A549 treated with AZD9567 at 1 μM for 4 hours (cell line): ENCODE results near the gene TAS2R3. TPM values are rescaled to one million over a fixed set of nuclear protein-coding genes. Genes with fewer than 3 reads are reported as not detected.

Experiments used
- total RNA-seq: library from RNA; stranded (reverse); fragments of 200-300 nt; extraction: Qiagen RNA extraction; gene quantifications from 5 replicates; pipeline ENCODE4 v1.2.3, GENCODE V29; 2022; ENCODE audit not compliant: insufficient read depth

TAS2R3 gene
- not detected in 5 replicates for total RNA-seq

GRCh38 chr7:141763797-141764196 lies at the start of gene TAS2R3:
TSS of gene TAS2R3 (plus strand) at chr7:141764097. CDS start at chr7:141764159, 62 bp downstream.

GRCh38 chr7:141737836-141738591 lies 25.9 kb upstream of the TAS2R3 start, which contains the start of gene SSBP1:
TSS of gene SSBP1 (plus strand) at chr7:141738358. CDS start at chr7:141739167, 809 bp downstream.

GRCh38 chr7:141776374-141776773 lies 12.5 kb downstream of the TAS2R3 start, which contains the start of gene TAS2R4:
TSS of gene TAS2R4 (plus strand) at chr7:141776674. CDS start at chr7:141778489, 1,815 bp downstream.

GRCh38 chr7:141789917-141790316 lies 26.0 kb downstream of the TAS2R3 start, which contains the start of gene TAS2R5:
TSS of gene TAS2R5 (plus strand) at chr7:141790217. CDS start at chr7:141790362, 145 bp downstream.

Other genes with a start within 250 kb of the TAS2R3 start
- gene AGK, start 212.7 kb upstream of the TAS2R3 start, total RNA-seq, result 28.2 to 38.3 TPM (median 31.1 TPM) in 5 replicates
- gene DENND11, start 61.9 kb upstream of the TAS2R3 start, total RNA-seq, result 4.5 to 6.0 TPM (median 5.8 TPM) in 5 replicates
- 0.02 TPM in 1 of 5 replicates, not detected in the others for gene WEE2, start 55.7 kb upstream of the TAS2R3 start, total RNA-seq
- gene SSBP1, start 25.7 kb upstream of the TAS2R3 start, total RNA-seq, result 281 to 338 TPM (median 284 TPM) in 5 replicates
- 0.08 to 0.25 TPM (median 0.17 TPM) in 4 of 5 replicates, not detected in the other for gene TAS2R4, start 12.6 kb downstream of the TAS2R3 start, total RNA-seq
- 0.34 to 0.65 TPM (median 0.49 TPM) in 4 of 5 replicates, not detected in the other for gene TAS2R5, start 26.1 kb downstream of the TAS2R3 start, total RNA-seq
- gene PRSS37, start 77.4 kb downstream of the TAS2R3 start, total RNA-seq, result 0.15 TPM in 1 of 5 replicates, not detected in the others
- not detected in 5 replicates for gene OR9A4, start 152.3 kb downstream of the TAS2R3 start, total RNA-seq
- gene CLEC5A, start 182.9 kb downstream of the TAS2R3 start, total RNA-seq, result not detected in 5 replicates
- not detected in 5 replicates for gene TAS2R38, start 209.7 kb downstream of the TAS2R3 start, total RNA-seq
- gene MGAM, start 231.8 kb downstream of the TAS2R3 start, total RNA-seq, result 0.29 to 0.54 TPM (median 0.46 TPM) in 5 replicates